D721Med (cell line): ENCODE results near the gene TEX51.

Experiments used
- DNase-seq: peaks from one replicate; pipeline ENCODE4 v3.0.0; 2011; ENCODE audit warnings: low spot score; ENCODE audit not compliant: insufficient read length
- FAIRE-seq: peaks from 2 replicates; lab custom pipeline; 2011; peaks lifted over from hg19 to GRCh38; lab: Jason Lieb, UNC
- TF ChIP-seq, protein P1 (sequence below): IDR thresholded peaks from 2 replicates; pipeline ENCODE4 v1.5.1; 2012; ENCODE audit warnings: mild to moderate bottlenecking, control low read depth; ENCODE audit not compliant: insufficient read depth; ENCODE audit errors: missing control alignments

Gene TEX51

DNA sequence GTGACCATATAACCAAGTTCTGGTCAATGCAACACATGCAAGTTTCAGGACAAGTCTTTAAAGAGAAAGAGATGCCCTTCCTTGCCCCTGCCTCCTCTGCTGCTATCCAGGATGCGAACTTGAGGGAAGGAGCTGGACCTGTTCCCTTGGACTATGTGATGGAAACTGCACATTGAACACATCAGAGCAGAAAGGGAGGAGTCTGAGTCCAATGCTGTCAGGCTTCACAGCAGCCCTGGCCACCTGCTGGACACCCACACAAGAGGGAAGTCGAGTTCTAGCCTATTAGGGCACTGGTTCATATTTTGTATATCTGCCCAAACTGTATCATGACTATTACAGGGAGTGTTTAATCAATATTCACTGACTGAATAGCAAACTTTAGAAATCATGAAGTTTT is 38.3 kb upstream of the TEX51 start:
- FAIRE-seq (no peak), DNase-seq (no peak)
- TF ChIP-seq, protein P1, sequence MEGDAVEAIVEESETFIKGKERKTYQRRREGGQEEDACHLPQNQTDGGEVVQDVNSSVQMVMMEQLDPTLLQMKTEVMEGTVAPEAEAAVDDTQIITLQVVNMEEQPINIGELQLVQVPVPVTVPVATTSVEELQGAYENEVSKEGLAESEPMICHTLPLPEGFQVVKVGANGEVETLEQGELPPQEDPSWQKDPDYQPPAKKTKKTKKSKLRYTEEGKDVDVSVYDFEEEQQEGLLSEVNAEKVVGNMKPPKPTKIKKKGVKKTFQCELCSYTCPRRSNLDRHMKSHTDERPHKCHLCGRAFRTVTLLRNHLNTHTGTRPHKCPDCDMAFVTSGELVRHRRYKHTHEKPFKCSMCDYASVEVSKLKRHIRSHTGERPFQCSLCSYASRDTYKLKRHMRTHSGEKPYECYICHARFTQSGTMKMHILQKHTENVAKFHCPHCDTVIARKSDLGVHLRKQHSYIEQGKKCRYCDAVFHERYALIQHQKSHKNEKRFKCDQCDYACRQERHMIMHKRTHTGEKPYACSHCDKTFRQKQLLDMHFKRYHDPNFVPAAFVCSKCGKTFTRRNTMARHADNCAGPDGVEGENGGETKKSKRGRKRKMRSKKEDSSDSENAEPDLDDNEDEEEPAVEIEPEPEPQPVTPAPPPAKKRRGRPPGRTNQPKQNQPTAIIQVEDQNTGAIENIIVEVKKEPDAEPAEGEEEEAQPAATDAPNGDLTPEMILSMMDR, result no peak

DNA sequence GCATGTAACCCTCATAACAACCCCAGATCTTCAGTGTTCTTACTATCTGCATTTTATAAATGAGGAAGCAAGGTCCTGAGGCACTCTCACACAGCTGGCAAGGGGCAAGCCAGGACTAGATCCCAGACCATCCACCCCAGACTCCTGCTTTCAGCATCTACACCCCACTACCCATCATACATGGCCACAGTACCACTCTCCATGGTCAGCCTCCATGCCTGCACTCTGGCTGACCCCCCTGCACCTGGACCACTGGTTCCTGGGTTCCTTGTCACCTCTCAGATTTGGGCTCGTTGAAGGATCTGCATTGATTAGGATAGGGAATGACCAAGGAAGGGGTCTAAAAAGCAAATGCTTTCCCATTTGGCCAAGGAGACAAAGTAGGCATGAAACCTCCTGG is 36.0 kb upstream of the TEX51 start:
- FAIRE-seq (no peak), DNase-seq (no peak)
- TF ChIP-seq, protein P1, result no peak

DNA sequence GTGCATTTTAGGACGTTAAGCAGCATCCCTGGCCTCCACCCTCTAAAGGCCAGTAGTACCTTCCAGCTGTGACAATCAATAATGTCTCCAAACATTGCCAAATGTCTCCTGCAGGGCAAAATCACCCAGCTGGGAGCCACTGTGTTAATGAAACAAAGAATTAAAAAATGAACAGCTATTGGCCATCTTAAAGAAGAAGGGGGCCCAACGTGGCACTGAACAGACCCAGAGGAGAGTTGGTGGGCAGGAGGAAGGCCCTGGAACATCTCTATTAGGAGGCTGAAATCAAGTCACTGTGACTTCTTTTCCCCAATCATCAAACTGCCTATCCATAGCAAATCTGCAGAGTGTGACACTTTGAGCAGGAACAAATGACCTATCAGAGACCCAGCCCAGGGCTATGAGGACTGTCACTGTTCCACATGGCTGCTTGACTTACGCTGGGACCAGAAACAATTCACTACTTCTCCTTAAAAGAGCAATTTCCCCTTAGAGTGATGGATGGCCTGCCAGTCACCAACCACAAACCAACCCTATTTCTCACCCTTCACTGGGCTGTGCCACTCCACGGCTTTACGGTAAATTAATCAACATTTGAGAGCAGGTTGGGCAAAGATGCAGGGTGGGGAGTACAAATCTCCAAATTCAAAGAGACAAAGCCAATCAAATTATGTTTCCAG is 35.2 kb upstream of the TEX51 start:
- TF ChIP-seq, protein P1, result no peak
- FAIRE-seq (no peak), DNase-seq (no peak)

DNA sequence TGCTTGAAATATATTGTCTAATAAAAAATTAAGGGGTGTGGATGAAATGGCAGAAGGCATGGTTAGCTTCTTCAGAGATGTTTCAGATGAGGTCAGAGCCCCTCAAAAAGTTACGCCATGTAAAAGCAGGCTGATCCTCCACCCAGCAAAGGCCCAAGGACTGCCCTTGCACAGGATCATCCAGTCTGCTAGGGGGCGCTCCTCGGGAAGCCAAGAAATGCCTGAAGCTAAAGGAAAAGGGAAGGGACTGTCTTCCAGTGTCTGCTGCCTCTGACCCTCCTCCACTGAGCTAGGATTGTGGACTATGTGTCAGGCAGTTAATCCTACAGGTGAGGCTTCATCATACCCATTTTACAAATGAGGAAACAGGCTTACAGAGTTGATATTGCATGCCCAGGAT is 33.8 kb upstream of the TEX51 start:
- DNase-seq (no peak), FAIRE-seq (no peak)
- TF ChIP-seq, protein P1, result peak; percentile 24

DNA sequence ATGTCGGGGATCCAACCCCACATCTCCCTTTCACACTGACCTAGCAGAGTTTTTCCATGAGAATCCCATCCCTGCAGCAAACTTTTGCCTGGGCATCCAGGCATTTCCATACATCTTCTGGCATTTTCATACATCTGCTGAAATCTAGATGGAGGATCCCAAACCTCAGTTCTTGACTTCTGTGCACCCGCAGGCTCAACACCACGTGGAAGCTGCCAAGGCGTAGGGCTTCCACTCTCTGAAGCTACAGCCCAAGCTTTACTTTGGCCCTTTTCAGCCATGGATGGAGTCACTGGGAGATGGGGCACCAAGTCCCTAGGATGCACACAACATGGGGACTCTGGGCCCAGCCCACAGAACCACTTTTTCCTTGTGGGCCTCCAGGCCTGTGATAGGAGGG is 32.2 kb upstream of the TEX51 start:
- TF ChIP-seq, protein P1, result no peak

DNA sequence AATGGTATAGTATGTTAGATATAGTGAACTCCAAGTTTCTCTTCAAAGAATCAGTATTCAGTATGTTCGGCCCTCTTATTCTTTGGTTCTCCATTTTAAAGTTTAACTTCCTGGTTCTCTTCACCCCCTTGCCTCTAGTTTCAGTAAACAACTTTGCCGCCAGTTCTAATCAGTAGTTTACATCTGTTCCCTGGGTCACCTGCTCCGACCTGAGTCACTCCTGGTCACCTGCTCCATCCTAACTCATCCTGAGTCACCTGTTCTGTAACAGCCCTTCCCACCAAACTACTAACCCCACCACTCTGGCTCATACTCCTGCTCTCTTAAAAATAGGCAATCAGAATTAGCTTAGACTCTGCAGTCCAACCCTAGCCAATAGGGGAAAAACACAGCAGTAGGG is 23.7 kb upstream of the TEX51 start:
- FAIRE-seq, result no peak
- TF ChIP-seq, protein P1, result no peak
- no peak for DNase-seq

More for the DNA sequence above, 32.2 kb upstream of the TEX51 start:
- DNase-seq (no peak), FAIRE-seq (no peak)

DNA sequence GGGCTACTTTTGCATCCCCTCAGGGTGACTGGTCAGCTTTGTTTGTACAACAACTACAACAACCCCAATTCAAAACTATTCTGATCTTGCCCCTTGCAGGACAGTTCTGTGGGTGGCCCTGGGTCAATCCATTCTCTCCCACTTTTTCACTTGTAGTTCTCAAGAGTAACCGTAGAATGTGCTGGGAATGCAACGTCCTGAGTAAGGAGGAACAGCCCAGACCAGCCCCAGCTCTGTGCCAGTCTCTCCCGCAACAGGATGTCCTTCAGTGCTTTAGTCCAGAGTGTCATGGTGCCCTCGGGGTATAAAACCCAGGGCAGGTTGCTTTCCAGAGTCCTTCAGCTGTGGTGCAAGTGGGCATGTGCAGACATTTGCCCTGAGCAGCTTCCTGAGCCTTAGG is 22.1 kb upstream of the TEX51 start:
- no peak for DNase-seq
- no peak for FAIRE-seq
- TF ChIP-seq, protein P1, result no peak
